NCI-H2227 treated with DMSO at 0.1 percent for 48 hours (cell line): ENCODE measurements around the gene PLPP6.
A peak's percentile ranks its signal among the peaks of the same experiment; 100 is the strongest.

Source experiments
- DNase-seq: peaks from one replicate; lab custom pipeline; 2025; lab: John Stamatoyannopoulos, UW

Gene PLPP6

DNA sequence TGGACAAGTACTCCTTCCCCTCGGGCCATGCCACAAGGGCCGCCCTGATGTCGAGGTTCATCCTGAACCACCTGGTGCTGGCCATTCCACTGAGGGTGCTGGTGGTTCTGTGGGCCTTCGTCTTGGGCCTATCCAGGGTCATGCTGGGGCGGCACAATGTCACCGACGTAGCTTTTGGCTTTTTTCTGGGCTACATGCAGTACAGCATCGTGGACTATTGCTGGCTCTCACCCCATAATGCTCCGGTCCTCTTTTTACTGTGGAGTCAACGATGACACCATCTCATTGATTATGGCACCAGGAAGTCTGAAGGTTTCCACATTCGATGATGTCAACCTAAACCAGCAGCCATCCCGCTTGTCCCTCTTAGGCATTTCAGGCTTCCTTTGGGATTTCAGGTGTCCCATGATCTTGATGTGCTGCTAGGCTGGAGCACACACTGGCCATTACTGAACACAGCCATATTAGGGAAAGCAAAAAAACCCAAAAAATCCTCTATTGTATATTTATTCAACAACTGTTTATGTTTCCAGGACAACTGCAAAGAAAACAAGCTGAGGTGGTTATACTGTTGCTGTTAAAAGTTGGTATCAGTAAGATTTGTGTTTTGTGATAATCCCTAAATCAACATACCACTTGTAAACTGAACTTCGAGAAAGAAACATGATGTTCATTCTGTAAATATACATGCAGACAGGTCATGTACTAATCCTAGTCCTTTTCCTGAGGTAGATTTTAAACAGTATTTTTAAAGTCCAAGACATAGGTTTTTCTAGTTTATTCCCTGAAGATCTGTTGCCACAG, 1.1 kb downstream of the PLPP6 start:
- DNase-seq, result no peak

DNA sequence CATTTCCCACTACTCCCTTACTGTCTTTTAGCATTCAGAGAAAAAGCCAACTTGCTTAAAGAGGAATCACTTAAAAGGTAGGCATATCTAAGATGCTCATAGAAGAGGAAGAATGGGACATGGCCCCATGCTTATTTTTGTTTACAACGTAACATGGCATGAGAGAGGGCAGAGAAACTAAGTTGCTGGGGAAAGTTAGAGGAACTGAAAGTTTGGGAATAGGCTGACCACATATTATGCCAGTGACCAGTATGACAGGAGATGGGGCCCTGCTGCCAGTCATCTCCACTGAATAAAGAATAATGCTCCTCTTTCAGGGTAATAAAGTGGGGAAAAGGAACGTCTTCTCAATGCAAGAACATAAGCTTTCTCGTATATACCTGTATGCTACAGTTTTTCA, 1.9 kb downstream of the PLPP6 start:
- no peak for DNase-seq

DNA sequence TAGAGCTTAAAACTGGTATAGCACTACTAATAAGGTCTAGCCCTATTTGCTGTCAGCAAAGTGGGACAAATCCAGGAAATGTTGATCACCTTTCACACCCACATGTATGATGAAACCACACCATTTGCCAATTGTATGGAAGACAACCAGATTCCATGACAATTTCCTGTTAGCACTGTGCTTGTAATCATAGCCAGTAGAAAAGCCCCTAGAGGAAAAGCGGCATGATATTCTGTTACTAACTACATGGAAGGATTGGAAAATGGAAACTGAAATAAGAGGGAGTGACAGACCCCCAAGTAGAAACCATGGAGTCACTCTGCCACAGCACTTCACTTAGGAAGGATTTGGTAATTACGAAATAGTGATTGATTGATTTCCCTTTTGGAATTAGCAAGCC, 3.3 kb downstream of the PLPP6 start:
- DNase-seq, result no peak

DNA sequence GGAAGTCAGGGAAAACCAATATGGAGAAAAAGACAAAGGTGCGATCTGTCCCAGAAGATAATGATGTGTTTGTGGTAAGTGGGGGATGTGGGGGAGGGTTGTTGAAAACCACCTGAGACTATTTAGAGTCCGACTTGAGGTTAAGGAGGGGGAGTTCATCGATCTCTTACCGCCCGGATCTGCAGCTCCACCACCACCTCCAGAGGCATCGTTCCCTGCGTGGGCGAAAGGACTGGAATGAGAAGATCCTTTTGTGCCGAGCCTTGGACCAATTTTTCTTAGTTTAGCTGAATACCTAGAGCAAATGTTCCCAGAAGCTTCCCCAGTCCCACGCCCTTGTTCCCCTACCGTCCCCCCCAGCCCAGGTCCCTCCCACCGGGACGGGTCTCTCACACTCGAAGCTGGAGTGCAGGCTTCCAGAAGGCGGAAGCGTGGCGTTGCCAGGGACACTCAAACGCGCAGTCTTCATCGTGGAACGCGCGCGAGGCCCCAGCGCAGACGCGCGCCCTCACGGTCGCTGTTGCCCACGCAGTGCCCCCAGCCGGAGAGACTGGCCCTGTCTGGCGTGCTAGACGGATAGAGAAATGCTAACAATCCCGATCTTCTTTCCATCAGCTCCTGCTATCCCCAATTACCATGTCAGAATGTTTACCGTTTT, 4.1 kb downstream of the PLPP6 start, which contains the start of gene SPATA6L:
Gene SPATA6L (minus strand): TSS at position 439 of the 658 bp plus-strand sequence. CDS start 230 bp downstream, at position 209.
- DNase-seq, result peak; percentile 53

DNA sequence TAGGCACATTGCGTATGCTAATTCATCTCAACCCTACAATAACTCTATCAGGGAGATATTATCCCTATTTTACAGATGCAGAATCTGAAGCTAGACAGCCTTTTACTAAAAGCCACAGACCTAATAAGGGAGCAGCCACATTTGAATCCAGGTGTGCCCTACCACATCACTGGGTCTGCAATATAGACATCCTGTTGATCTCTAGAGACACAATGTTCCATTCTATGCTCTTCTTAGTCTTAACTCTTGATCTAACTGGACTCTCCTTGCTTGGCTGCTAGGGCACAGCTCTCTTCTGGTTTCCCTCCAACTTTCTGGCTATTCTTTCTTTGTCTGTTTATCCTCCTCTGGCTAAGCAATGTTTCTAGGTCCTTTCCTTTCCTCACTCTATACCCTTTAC, 5.6 kb downstream of the PLPP6 start:
- DNase-seq, result no peak

DNA sequence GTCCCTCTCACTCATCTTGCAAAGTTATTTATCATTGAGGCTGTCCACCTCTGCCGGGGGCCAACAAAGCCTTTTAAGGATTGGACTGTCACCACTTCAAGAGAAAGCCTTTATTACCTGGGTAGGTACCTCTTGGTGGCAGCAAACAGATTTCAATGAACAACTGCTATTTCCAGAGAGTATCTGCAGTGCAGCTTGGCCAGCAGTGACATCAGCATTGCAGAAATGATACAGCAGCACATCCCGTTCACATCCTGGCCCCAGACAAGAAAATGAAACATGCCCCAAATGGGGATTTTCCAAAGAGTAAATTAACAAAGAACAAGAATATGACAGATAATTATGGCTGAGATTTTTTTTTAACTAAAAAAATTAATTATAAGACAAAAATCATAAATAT, 6.5 kb downstream of the PLPP6 start:
- DNase-seq, result no peak

DNA sequence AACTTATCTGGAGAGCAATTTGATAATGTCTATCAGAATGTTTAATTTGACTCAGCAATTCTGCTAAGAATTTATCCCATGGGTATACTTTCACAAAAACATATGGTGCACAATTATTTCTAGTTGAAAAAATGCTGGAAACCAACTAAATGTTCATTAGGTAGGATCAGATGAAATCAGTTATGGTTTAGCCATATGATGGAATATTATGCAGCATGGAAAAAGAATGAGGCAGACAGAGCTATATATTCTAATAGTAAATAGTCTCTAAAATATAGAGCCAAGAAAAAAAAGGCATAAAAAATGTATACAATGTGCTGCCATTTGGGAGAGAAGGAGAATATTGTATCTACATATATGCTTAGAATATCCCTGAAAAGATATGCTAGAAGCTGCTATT, 7.8 kb downstream of the PLPP6 start:
- DNase-seq, result no peak

DNA sequence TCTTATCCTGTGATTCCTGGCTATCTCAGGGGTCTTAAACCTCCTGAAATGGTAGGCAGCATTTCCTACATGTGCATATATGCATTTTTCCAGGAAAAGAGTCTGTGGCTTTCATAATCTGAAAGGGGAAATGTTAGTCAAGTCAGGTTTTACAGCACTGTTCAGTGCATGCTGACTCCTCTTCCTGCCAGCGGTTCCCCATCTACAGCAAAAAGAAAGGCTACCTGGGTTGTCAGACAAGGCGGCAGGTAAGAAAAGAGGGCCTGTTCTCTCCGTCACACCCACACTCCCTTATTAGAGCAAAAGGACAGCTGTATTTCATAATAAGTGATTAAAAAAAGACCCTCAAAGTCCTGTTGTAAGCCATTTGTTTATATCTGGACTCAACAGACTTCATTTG, 8.5 kb downstream of the PLPP6 start:
- DNase-seq, result no peak

DNA sequence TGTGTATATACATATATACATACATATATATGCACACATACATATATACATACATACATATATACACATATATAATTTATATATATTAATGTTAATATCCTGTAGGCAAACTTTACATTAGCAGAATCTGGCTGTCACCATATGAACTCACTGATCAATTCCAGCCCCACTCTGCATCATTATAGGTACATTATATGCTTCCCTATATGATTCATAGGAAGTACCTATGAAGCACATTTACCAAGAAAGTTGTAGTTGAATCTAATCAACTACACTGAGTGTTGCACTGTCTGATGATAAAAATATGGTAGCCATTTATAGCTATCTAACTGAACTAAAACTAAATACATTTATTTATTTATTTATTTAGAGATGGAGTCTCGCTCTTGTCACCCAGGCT, 9.6 kb downstream of the PLPP6 start:
- DNase-seq, result no peak

DNA sequence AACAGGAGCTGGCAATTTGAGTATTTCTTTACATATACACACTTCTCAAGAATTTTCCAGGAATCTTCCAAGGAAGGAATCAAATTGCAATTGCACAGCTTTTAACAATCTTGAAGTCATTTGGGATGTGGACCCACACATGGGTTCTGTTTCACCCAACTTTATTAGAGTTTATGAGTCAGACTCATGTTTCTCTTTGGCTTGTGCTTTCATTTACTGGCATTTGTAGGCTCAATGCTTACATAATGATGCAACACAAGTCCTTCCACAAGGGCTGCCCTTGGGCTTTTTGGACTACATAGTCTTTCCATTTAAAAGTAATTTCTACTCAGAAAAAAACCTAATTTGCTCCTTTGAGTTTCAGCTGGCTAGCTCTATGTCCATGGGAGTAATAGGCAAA, 12.7 kb downstream of the PLPP6 start:
- DNase-seq, result no peak

DNA sequence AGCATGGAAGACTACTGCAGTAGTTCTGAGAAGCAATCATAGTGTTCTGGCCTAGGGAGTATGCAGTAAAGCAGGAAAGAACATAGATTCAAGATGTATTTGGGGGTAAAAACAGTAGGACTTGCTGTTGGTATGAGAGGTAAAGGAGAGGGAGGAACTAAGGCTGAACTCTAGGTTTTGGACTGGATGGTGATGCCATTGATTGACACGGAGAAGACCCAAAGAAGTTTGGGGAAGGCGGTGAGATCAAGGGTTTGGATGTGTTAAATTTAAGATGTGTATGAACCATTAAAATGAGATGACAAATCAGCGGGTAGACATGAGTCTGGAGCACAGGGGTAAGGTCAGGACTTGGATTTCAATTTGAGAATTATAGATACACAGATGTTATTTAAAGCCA, 15.3 kb downstream of the PLPP6 start:
- peak; percentile 24 for DNase-seq

DNA sequence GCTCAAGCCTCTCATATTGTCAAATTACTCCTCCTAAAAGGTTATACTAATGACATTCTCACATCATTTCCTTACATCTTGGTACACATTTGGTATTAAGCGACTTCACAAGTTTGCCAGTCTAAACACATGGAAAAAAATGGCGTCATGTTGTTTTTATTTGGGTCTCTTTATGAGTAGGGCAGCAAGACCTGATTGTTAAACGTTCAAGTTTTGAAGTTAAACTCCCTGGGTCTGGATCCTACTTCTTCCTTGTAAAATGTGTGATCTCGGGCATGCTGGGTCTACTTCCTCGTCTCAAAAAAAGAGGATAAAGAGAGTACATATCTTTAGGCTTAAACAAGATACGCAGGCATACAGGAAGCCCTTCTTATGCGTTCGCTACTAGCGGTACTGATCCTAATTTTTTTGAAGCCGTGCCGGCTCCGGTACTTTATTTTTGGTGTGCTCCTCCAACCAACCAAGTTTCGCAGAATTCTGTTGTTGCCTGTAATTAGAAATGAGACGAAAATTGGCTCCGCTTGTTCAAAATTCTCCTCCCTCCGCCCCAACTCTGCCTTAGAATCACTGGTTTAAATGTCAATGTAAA, 16.7 kb downstream of the PLPP6 start:
- DNase-seq, result peak; percentile 71

DNA sequence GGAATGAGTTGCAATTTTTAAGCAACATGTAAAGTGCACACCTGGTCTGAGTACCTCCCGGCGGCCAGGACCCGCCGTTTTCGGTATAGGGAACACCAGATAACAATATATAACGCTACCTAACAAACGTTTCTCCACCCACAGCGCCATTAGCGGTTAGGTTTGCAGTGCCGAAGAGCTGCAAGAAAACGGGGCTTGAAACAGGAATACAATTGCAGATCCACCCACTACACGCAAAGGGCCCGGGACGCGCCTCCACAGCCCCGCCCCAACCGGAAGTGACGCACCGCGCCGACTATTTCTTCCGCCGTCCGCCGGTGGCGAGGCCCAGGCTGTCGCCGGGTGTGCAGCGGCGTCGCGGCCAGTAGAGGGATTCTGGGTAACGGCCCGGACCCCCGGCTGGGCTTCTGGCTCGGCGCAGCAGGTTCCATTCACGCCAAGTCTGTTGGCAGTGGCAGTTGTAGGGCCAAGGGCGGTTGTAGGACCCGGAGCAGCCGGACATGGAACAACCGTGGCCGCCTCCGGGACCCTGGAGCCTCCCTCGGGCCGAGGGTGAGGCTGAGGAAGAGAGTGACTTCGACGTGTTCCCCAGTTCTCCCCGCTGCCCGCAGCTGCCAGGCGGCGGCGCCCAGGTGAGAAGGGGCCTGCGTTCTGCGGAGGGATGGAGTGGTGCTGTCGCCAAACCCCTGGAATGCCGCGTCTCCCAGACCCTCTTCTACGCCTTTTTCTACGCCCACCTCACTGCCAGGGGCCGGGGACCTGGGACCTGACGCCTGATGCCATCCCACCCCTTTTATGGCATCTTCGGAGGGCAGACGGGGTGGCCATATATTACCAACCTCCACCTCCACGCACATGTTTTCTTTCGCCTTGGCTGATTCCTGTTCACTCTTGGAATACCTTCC, 17.4 kb downstream of the PLPP6 start, which contains the start of gene CDC37L1:
Gene CDC37L1 (plus strand): TSS at position 302 of the 905 bp plus-strand sequence. CDS start 199 bp downstream, at position 501.
- DNase-seq, result peak; percentile 97

DNA sequence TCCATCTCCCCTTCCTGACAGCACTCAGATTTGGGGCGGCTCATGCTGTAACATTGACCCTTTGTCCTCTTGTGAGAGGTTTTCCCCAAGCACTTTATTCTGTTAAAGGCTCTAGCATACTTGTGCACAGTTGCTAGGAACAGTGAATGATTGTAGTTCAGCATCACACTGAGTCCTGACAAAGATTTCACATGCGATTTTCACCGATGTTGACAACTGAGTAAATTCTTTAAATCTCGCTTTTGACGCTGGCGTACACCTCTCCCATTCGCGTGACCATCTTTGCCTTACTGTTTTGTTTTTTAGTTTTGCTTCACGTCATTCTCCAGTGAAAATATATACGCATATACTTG, 18.1 kb downstream of the PLPP6 start:
- no peak for DNase-seq

DNA sequence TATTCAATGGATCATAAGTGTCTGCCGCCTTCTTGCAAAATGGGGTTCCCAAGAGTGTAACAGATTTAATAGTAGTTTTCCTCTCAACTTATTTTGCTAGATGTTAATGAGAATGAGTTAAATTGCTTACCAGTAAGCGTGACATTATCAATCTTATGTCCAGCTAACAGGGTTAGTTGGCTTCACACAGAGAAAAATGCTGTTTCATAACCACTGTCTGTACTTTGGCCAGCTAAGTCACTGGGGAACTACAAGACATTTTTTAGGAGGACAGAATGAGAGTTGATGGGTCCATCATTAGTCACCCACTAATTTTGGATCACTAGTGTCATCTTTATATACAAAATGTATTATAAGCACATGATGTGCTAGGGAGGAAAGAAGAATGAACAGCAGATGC, 18.7 kb downstream of the PLPP6 start:
- DNase-seq, result no peak

DNA sequence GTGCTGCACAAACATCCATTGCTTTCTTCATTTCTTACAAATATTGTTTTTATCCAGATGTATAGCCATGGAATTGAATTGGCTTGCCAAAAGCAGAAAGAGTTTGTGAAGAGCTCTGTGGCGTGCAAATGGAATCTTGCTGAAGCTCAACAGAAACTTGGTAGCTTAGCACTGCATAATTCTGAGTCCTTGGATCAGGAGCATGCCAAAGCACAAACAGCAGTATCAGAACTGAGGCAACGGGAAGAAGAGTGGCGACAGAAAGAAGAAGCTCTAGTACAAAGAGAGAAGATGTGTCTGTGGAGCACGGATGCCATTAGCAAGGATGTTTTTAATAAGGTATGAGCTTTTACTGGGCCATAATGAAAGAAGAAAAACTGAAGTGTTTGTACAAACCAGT, 22.7 kb downstream of the PLPP6 start:
- no peak for DNase-seq

DNA sequence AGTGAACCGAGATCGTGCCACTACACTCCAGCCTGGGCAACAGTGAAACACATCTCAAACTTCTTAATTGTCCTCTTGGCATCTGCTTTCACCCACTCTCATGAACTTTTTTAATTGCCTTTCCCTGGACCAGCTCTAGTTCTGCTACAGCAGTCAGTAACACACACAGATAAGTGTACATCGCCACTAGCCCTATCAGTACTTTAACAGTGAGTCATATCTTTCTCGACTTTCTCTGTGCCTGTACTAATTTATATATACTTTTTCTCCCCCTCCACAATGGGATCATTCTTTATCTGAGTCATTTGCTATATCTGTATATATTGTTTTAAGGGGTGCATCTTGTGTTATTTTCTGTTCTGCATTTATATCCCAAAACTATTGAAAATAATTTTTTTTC, 24.0 kb downstream of the PLPP6 start:
- no peak for DNase-seq

DNA sequence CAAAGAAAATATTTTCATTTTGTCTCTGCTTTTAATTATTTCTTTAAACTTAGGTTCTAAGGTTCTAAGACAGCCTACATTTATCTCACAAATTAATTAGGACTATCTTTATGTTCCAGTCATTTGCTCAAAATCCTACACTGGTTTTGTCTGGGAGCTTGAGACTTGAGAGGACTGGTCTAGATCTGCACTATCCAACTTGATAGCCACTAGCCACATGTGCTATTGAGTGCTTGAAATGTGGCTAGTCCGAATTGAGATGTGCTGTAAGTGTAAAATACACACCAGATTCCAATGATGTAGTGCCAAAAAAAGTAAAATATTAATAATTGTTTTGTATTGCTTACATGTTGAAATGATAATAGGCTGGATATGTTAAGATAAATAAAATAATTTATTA, 24.5 kb downstream of the PLPP6 start:
- no peak for DNase-seq

DNA sequence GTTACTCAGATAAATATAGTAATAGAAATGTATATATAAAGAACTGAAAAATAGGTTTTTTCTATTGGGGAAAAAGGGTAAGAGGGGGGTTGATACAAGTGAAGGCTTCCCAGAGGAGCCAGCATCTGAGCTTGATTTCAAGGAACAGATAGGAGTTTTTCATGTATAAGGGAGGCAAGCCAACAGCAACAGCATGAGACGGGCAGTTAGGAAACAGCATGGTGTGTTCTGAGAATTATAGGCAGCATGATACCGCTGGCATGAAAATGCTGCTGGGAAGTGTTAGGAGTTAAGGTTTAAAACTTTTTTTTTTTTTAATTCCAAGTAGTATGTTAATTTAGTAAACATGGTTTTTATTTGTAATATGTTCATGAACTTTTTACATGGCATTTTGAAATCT, 26.9 kb downstream of the PLPP6 start:
- DNase-seq, result no peak

DNA sequence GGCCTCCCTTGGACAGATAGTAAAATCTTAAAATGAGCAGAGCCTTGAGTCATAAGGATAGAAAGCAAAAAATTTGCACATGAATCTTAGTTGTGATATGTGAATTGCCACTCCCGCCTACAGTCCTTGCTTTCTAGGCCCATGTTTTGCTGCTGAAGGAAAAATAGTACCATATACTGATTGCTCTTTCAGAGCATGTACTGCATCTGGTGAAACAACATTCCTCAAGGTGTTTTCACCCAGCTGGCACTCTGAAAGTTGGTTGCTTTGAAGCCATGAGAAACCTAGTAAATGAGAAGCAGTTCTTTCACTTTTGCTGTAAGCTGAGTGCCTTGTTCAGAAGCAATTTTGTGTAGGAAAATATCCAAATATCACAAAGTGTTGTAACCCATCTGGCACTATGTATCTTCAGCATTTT, 27.6 kb downstream of the PLPP6 start:
- no peak for DNase-seq

DNA sequence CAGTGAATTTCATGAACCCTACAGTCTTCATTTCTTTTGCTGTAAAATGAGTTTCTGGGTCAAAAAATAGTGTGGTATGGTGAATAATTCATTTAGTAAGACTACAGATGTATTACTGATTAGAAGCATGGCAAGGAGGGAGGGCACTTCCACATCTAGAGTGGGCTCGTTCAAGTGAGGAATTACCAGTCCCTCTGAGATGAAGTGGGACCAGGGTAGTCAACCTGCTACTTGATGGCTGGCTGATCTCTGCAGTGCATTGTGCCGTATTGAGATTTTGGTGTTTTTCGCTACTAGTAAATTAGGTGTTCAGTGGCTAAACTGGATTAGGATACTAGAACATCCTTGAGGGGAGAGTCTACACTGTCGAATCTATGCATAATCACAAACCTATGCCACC, 28.1 kb downstream of the PLPP6 start:
- no peak for DNase-seq

DNA sequence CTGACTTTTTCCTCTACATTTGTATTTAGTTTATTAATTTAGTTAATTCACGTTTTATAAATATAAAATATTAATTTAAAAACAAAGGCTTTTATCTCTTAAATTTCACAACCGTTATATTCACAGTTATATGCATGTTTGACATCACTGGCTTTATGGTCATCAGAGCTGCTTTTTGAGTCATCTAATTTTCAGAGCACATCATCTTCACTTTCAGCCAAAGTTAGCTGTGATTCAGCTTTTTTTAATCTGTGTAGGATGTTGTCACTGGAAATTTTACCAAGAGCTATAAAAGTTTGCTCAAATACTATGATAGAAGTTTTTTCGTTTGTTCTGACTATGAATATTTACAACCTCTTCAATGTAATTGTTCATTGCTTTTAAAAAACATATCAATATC, 29.7 kb downstream of the PLPP6 start:
- DNase-seq, result no peak
